Measurements from ENCODE around the gene NPAS3. TPM values are rescaled to one million over a fixed set of nuclear protein-coding genes. Genes with fewer than 3 reads are reported as not detected.

Gene NPAS3
- total RNA-seq, 1 experiment from 2014 or later, result not detected

- Histone ChIP-seq H3K4me2 (ENCODE audit: low read length) (no peak overlapping the region), H3K79me2 (ENCODE audit: insufficient read depth, low read length) (no peaks in the 10 kb centered on the region), H2AFZ (ENCODE audit: low read depth, low read length, poor library complexity, severe bottlenecking) (no peak overlapping the region), H3K27me3 (ENCODE audit: insufficient read depth, low read length) (peaks cover 6% of the 10 kb centered on the region; the same call in 1 of the 2 replicates), H3K4me3 (replicated peaks in 1 of 2; ENCODE audit: low read depth in 1 of 2, low read length in 2 of 2) (no peak overlapping the region), H3K9ac (ENCODE audit: low read length) (no peak overlapping the region), H3K4me1 (ENCODE audit: control insufficient read depth in 1 of 2, insufficient read depth in 2 of 2, low read length in 2 of 2) (no peaks in the 10 kb centered on the region), H3K27ac (ENCODE audit: low read depth, low read length) (no peak overlapping the region), H4K20me1 (ENCODE audit: insufficient read depth) (no peaks in the 10 kb centered on the region), H3K9me3 (ENCODE audit: control insufficient read depth in 1 of 2, insufficient read depth in 1 of 2, low read depth in 1 of 2, low read length in 2 of 2) (no peaks in the 10 kb centered on the region), H3K36me3 (ENCODE audit: control insufficient read depth in 1 of 2, insufficient read depth in 2 of 2, low read length in 2 of 2) (no peaks in the 10 kb centered on the region), H3K9me2 (ENCODE audit: insufficient read depth) (no peaks in the 10 kb centered on the region)
- intact Hi-C loops (cut with micrococcal nuclease), result no loop called here
- TF ChIP-seq SRF (IDR thresholded peaks at IDR 0.05; ENCODE audit: low read depth), result no peak
- TF ChIP-seq EZH2phosphoT487 (IDR thresholded peaks at IDR 0.05; ENCODE audit: borderline replicate concordance), result no peak
- no peak for DNase-seq (ENCODE audit: low read depth, low spot score)
- CTCF ChIA-PET, result no interaction called here
- POLR2A ChIA-PET, result no interaction called here
- no TSS peak for BruUV-seq (replicated peaks)
- no peak for ATAC-seq
- RAD21 ChIA-PET (ENCODE audit: low non-redundant PET in 1 of 2, low total read pairs in 2 of 2, uncharacterized antibody in 2 of 2, unreplicated experiment in 2 of 2), result no interaction called here
Observed at GRCh38 chr14:33521192-33521591, 582.5 kb downstream of the NPAS3 start.

GRCh38 chr14:33524244-33524643 is 585.6 kb downstream of the NPAS3 start:
- DNase-seq (ENCODE audit: low read depth, low spot score), result no peak
- Histone ChIP-seq H3K27me3 (ENCODE audit: insufficient read depth, low read length) (peaks cover 7% of the 10 kb centered on the region; the same call in 1 of the 2 replicates), H3K36me3 (ENCODE audit: control insufficient read depth in 1 of 2, insufficient read depth in 2 of 2, low read length in 2 of 2) (no peaks in the 10 kb centered on the region), H3K79me2 (ENCODE audit: insufficient read depth, low read length) (no peaks in the 10 kb centered on the region), H3K4me1 (ENCODE audit: control insufficient read depth in 1 of 2, insufficient read depth in 2 of 2, low read length in 2 of 2) (no peaks in the 10 kb centered on the region), H2AFZ (ENCODE audit: low read depth, low read length, poor library complexity, severe bottlenecking) (no peak overlapping the region), H3K9me2 (ENCODE audit: insufficient read depth) (no peaks in the 10 kb centered on the region), H4K20me1 (ENCODE audit: insufficient read depth) (no peaks in the 10 kb centered on the region), H3K9me3 (ENCODE audit: control insufficient read depth in 1 of 2, insufficient read depth in 1 of 2, low read depth in 1 of 2, low read length in 2 of 2) (no peaks in the 10 kb centered on the region), H3K9ac (ENCODE audit: low read length) (no peak overlapping the region), H3K27ac (ENCODE audit: low read depth, low read length) (no peak overlapping the region), H3K4me2 (ENCODE audit: low read length) (no peak overlapping the region), H3K4me3 (replicated peaks in 1 of 2; ENCODE audit: low read depth in 1 of 2, low read length in 2 of 2) (no peak overlapping the region)
- ChIA-PET RAD21 (ENCODE audit: low non-redundant PET in 1 of 2, low total read pairs in 2 of 2, uncharacterized antibody in 2 of 2, unreplicated experiment in 2 of 2) (no interaction called here), CTCF (no interaction called here), POLR2A (no interaction called here)
- TF ChIP-seq RAD21 (IDR thresholded peaks at IDR 0.05; ENCODE audit: low read depth) (no peak), CTCF (IDR thresholded peaks at IDR 0.05 in 2 of 3, conservative IDR thresholded peaks at IDR 0.05 in 1 of 3; ENCODE audit: borderline replicate concordance in 1 of 3, insufficient read depth in 1 of 3, low read depth in 2 of 3, low read length in 2 of 3) (no peak), POLR2AphosphoS5 (IDR thresholded peaks at IDR 0.05; ENCODE audit: low read depth, low read length) (no peak), TCF7L2 (IDR thresholded peaks at IDR 0.05; ENCODE audit: borderline replicate concordance, extremely low read depth, insufficient read depth, insufficient read length) (no peak), ELF1 (IDR thresholded peaks at IDR 0.05; ENCODE audit: borderline replicate concordance, low read depth) (no peak), SP1 (IDR thresholded peaks at IDR 0.05; ENCODE audit: low read depth) (no peak), YY1 (IDR thresholded peaks at IDR 0.05; ENCODE audit: extremely low read depth, insufficient replicate concordance, low read depth, low read length) (no peak), POLR2A (IDR thresholded peaks at IDR 0.05; ENCODE audit: borderline replicate concordance, extremely low read depth, insufficient read depth, insufficient read length) (no peak), ZFX (IDR thresholded peaks at IDR 0.05) (no peak), CEBPB (IDR thresholded peaks at IDR 0.05; ENCODE audit: low read depth) (no peak), REST (IDR thresholded peaks at IDR 0.05; ENCODE audit: low read depth) (no peak)
- intact Hi-C loops (cut with micrococcal nuclease), result no loop called here
- no TSS peak for BruUV-seq (replicated peaks)
- no peak for ATAC-seq
